Stimulated activated CD4-positive, alpha-beta T cell treated with anti-CD3 and anti-CD28 coated beads, Interleukin-2, amount 100 ng/mL, for 24 hours (primary cell): ENCODE measurements around the gene SNX25.
A peak's percentile ranks its signal among the peaks of the same experiment; 100 is the strongest.
"Not testable (repeated sequence)": the region's sequence is repeated elsewhere in the genome, so short reads cannot be mapped to it uniquely, and the experiment has no call there.

Source experiments
- DNase-seq, 2 donors: peaks; one replicate each; pipeline ENCODE4 v3.0.0-alpha.2; 2020

Gene SNX25

GRCh38 chr4:185209031-185209851 lies at the start of gene SNX25:
SNX25 (plus strand) TSS chr4:185209598; CDS start chr4:185209827, 229 bp downstream.
- peak; percentile 87 to 92 for DNase-seq

GRCh38 chr4:185165605-185166063 lies 43.8 kb upstream of the SNX25 start:
- DNase-seq, result no peak

GRCh38 chr4:185167234-185167633 lies 42.2 kb upstream of the SNX25 start:
- DNase-seq, result no peak

- DNase-seq, result no peak
These were observed 37.9 kb upstream of the SNX25 start for GRCh38 chr4:185171373-185172071.

- DNase-seq, result peak in 1 of 2 donors; percentile 12
These were observed 29.9 kb upstream of the SNX25 start for GRCh38 chr4:185179488-185179887.

- no peak for DNase-seq
These were observed 27.2 kb upstream of the SNX25 start for GRCh38 chr4:185182239-185182638.

GRCh38 chr4:185183622-185184281 lies 25.6 kb upstream of the SNX25 start:
- DNase-seq, result peak; percentile 72 to 82

GRCh38 chr4:185186769-185187168 lies 22.6 kb upstream of the SNX25 start:
- DNase-seq, result no peak

- DNase-seq, result no peak
These were observed 19.6 kb upstream of the SNX25 start for GRCh38 chr4:185189606-185190305.

GRCh38 chr4:185190306-185190856 lies 19.0 kb upstream of the SNX25 start:
- DNase-seq, result no peak

GRCh38 chr4:185192059-185192458 lies 17.3 kb upstream of the SNX25 start:
- no peak for DNase-seq

GRCh38 chr4:185194924-185195888 lies 14.2 kb upstream of the SNX25 start:
- DNase-seq, result no peak

GRCh38 chr4:185196437-185196836 lies 13.0 kb upstream of the SNX25 start:
- DNase-seq, result no peak

- not testable (repeated sequence) for DNase-seq
These were observed 11.2 kb upstream of the SNX25 start for GRCh38 chr4:185198189-185198588.

GRCh38 chr4:185201977-185202962 lies 7.1 kb upstream of the SNX25 start:
- peak; percentile 27 to 31 for DNase-seq

GRCh38 chr4:185202984-185203485 lies 6.4 kb upstream of the SNX25 start:
- peak; percentile 24 to 28 for DNase-seq

- peak; percentile 78 to 80 for DNase-seq
These were observed 5.7 kb upstream of the SNX25 start, which contains the start of gene CFAP97 for GRCh38 chr4:185203486-185204237. CFAP97 (minus strand) TSS chr4:185204000; CDS start chr4:185191196, 12,804 bp downstream.

- DNase-seq, result no peak
These were observed 5.0 kb upstream of the SNX25 start for GRCh38 chr4:185204238-185204910.
